OCI-LY7 (cell line): Measurements from ENCODE around the gene NXPE1. TPM values are rescaled to one million over a fixed set of nuclear protein-coding genes. Genes with fewer than 3 reads are reported as not detected.
"Not testable (repeated sequence)": the region's sequence is repeated elsewhere in the genome, so short reads cannot be mapped to it uniquely, and the experiment has no call there.

Experiments used
- BruUV-seq: library from RNA; stranded (reverse); fragments of 400-500 nt; replicated peaks from 2 replicates; lab custom pipeline; 2021; lab: Mats Ljungman, UMichigan
- CTCF ChIA-PET: fragments of 300-600 bp; sonication (Branson Sonifier 250); formaldehyde crosslinking; loops from one replicate; lab custom pipeline; 2022; ENCODE audit warnings: antibody characterized with exemption; ENCODE audit not compliant: unreplicated experiment; lab: Charles Lee
- POLR2A ChIA-PET: fragments of 300-600 bp; sonication (Branson Sonifier 250); formaldehyde crosslinking; loops from one replicate; lab custom pipeline; 2022; ENCODE audit warnings: antibody characterized with exemption; lab: Charles Lee
- DNase-seq: peaks from one replicate; pipeline ENCODE4 v3.0.0-alpha.2; 2015; ENCODE audit warnings: low spot score
- H2AFZ ChIP-seq: fragments of 200-600 bp; sonication (generic), shearing (Covaris generic); 2 replicates; pipeline ENCODE4 v1.6.1; 2014; ENCODE audit warnings: mild to moderate bottlenecking, antibody characterized with exemption, low read length, moderate library complexity
- H3K27ac ChIP-seq: fragments of 200-600 bp; sonication (generic); 2 replicates; pipeline ENCODE4 v1.5.1; 2014; ENCODE audit warnings: mixed run types, low read depth, mild to moderate bottlenecking, moderate library complexity, low read length, inconsistent platforms; ENCODE audit not compliant: poor library complexity, severe bottlenecking
- H3K36me3 ChIP-seq: fragments of 200-600 bp; sonication (generic); 2 replicates; pipeline ENCODE4 v1.6.1; 2014; ENCODE audit warnings: mild to moderate bottlenecking, antibody characterized with exemption, low read length, moderate library complexity, mixed read lengths; ENCODE audit not compliant: insufficient read depth
- H3K4me1 ChIP-seq: fragments of 200-600 bp; sonication (generic); 2 replicates; pipeline ENCODE4 v1.5.1; 2014; ENCODE audit warnings: mild to moderate bottlenecking, low read length; ENCODE audit not compliant: insufficient read depth, poor library complexity, severe bottlenecking
- H3K4me2 ChIP-seq: fragments of 200-600 bp; sonication (generic); 2 replicates; pipeline ENCODE4 v1.6.1; 2014; ENCODE audit warnings: mild to moderate bottlenecking, low read length
- H3K4me3 ChIP-seq: fragments of 200-600 bp; sonication (generic); 2 replicates; pipeline ENCODE4 v1.5.1; 2014; ENCODE audit warnings: mild to moderate bottlenecking, low read depth, low read length; ENCODE audit not compliant: poor library complexity, severe bottlenecking
- H3K79me2 ChIP-seq: fragments of 200-600 bp; sonication (generic); 2 replicates; pipeline ENCODE4 v1.6.1; 2016; ENCODE audit warnings: low read depth, mild to moderate bottlenecking, low read length, moderate library complexity, mixed read lengths; ENCODE audit not compliant: insufficient read depth
- H3K9me2 ChIP-seq: fragments of 200-600 bp; sonication (generic); 2 replicates; pipeline ENCODE4 v1.6.1; 2016; ENCODE audit warnings: mild to moderate bottlenecking, low read length, mixed read lengths; ENCODE audit not compliant: insufficient read depth
- H3K9me3 ChIP-seq: fragments of 200-600 bp; sonication (generic); 2 replicates; pipeline ENCODE4 v1.6.1; 2014; ENCODE audit warnings: mild to moderate bottlenecking, mixed run types, low read length, mixed read lengths
- H4K20me1 ChIP-seq: fragments of 200-600 bp; sonication (generic); 2 replicates; pipeline ENCODE4 v1.6.1; 2014; ENCODE audit warnings: mild to moderate bottlenecking, antibody characterized with exemption, low read length, moderate library complexity, mixed read lengths; ENCODE audit not compliant: insufficient read depth
- CTCF ChIP-seq: fragments of 200-600 bp; sonication (generic); conservative IDR thresholded peaks from 2 replicates; pipeline ENCODE4 v1.5.1; 2014; ENCODE audit warnings: mild to moderate bottlenecking, antibody characterized with exemption, low read length, moderate library complexity, mixed read lengths
- EZH2phosphoT487 ChIP-seq: fragments of 200-600 bp; sonication (generic); IDR thresholded peaks from 2 replicates; pipeline ENCODE4 v1.6.1; 2018; ENCODE audit warnings: low read depth, borderline replicate concordance, mild to moderate bottlenecking, mixed run types, antibody characterized with exemption, low read length, moderate library complexity, mixed read lengths
- intact Hi-C: fragments of 100-400 bp; cut with micrococcal nuclease; formaldehyde crosslinking; loops from one replicate; pipeline ENCODE4 v1.10.0; 2022; ENCODE audit not compliant: unreplicated experiment
- total RNA-seq, 2 experiments: library from RNA; depleted of rRNA in 1 of 2; stranded (reverse); fragments of >200 nt in 1 of 2; shearing (Covaris generic) in 1 of 2; gene quantifications; 2 replicates each; pipeline ENCODE4 v1.2.3, GENCODE V29; 2014 to 2022

NXPE1 gene
- total RNA-seq, 2 experiments from 2014 or later: not detected

DNA sequence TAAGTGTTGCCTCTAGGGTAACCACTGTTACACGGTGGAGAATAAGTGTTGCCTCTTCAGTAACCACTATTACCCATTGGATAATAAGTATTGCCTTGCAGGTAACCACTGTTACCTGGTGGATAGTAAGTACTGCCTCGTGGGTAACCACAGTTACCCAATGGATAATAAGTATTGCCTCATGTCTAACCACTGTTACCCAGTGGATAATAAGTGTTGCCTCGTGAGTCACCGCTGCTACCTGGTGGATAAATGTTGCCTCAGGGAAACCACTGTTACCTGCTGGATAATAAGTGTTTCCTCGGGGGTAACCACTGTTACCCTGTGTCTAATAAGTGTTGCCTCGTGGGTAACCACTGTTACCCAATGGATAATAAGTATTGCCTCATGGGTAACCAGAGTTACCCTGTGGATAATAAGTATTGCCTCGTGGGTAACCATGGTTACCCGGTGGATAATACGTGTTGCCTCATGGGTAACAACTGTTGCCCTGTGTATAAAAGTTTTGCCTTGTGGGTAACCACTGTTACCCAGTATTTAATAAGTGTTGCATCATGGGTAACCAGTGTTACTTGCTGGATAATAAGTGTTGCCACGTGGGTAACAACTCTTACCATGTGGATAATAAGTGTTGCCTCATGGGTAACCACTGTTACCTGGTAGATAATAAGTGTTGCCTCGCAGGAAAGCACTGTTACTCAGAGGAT lies 48.2 kb upstream of the NXPE1 start:
- H3K4me2 ChIP-seq: no peak overlapping the region
- H3K4me3 ChIP-seq: no peak overlapping the region
- no peaks in the 10 kb centered on the region for H3K9me2 ChIP-seq
- ChIA-PET POLR2A (no interaction called here), CTCF (no interaction called here)
- no peaks in the 10 kb centered on the region for H3K4me1 ChIP-seq
- no peak overlapping the region for H3K27ac ChIP-seq
- no TSS peak for BruUV-seq
- TF ChIP-seq EZH2phosphoT487: no peak
- TF ChIP-seq CTCF: no peak
- peaks cover 42% of the 10 kb centered on the region for H3K9me3 ChIP-seq
- H3K79me2 ChIP-seq: no peaks in the 10 kb centered on the region
- no peaks in the 10 kb centered on the region for H4K20me1 ChIP-seq
- H3K36me3 ChIP-seq: no peaks in the 10 kb centered on the region
- no peak overlapping the region for H2AFZ ChIP-seq
- intact Hi-C loops: no loop called here
- no peak for DNase-seq

DNA sequence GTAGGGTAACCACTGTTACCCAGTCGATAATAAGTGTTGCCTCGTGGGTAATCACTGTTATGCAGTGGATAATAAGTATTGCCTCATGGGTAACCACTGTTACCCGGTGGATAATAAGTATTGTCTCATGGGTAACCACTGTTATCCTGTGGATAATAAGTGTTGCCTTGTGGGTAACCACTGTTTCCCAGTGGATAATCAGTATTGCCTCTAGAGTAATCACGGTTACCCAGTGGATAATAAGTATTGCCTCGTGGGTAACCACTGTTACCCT lies 47.1 kb upstream of the NXPE1 start:
- H3K4me2 ChIP-seq, H3K36me3 ChIP-seq, POLR2A ChIA-PET, CTCF ChIA-PET, H2AFZ ChIP-seq, H3K79me2 ChIP-seq, H3K4me1 ChIP-seq, DNase-seq, H4K20me1 ChIP-seq, H3K4me3 ChIP-seq, H3K9me2 ChIP-seq, BruUV-seq, H3K27ac ChIP-seq, intact Hi-C loops: not testable (repeated sequence)
- H3K9me3 ChIP-seq: peaks cover 42% of the 10 kb centered on the region

DNA sequence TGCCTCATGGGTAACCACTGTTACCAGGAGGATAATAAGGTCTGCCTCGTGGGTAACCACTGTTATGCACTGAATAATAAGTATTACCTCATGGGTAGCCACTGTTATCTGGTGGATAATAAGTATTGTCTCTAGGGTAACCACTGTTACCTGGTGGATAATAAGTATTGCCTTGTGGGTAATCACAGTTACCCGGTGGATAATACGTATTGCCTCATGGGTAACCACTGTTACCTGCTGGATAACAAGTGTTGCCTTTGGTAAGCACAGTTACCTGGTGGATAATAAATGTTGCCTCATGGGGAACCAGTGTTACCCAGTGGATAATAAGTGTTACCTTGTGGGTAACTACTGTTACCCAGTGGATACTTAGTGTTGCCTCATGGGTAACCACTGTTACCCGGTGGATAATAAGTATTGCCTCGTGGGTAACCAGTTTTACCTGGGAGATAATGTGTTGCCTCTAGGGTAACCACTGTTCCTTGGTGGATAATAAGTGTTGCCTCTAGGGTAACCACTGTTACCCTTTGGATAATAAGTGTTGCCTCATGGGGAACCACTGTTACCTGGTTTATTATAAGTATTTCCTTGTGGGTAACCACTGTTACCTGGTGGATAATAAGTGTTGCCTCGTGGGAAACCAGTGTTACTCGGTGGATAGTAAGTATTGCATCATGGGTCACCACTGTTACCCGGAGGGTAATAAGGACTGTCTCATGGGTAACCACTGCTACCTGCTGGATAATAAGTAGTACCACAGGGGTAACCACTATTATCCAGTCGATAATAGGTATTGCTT lies 46.5 kb upstream of the NXPE1 start:
- CTCF ChIA-PET: no interaction called here
- POLR2A ChIA-PET: no interaction called here
- H3K9me3 ChIP-seq: peaks cover 42% of the 10 kb centered on the region
- no peaks in the 10 kb centered on the region for H3K9me2 ChIP-seq
- no TSS peak for BruUV-seq
- H3K4me1 ChIP-seq: no peaks in the 10 kb centered on the region
- intact Hi-C loops: no loop called here
- no peaks in the 10 kb centered on the region for H3K79me2 ChIP-seq
- H2AFZ ChIP-seq: no peak overlapping the region
- no peak for DNase-seq
- TF ChIP-seq CTCF: no peak
- no peak overlapping the region for H3K27ac ChIP-seq
- H4K20me1 ChIP-seq: no peaks in the 10 kb centered on the region
- H3K36me3 ChIP-seq: no peaks in the 10 kb centered on the region
- H3K4me3 ChIP-seq: no peak overlapping the region
- H3K4me2 ChIP-seq: no peak overlapping the region
